ENCODE measurements around the gene PRKAG1.

The PRKAG1 gene

DNA sequence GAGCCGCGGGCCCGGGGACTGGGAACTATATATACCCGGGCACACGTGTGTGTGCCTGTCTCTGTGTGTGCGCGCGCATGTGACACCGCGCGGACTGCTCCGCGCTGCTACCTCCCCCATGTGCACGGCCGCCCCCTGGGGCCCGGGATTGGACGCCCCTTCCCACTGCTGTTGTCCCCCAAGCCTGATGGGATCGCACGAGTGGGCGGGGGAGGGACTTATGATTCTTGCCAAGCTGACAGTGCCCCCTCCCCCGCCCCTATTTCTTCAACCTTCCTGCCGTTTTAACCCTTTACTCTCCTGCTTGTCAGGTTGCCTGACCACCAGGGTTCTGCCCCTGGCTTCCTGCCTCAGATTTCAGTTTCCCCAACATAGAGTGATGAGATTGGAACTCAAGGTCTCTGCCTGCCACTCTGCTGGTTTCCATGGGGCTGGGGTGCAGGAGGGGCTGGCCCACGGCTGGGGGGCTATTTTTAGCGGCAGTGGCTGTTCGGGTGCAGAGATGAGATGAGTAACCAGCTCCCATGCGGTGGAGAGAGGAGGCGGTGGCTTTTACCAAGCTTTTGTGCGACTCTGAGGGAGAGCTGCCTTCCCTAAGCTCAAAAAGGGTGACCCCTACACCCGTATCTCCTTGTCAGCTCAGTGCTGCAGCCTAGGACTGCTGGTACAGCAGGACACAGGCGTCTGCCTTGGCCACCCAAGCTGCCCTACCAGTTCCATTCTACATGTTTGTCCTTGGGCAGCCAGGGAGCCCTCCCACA lies 19.0 kb downstream of the PRKAG1 start, which contains the start of gene DDN:
Gene DDN, minus strand, starts transcription at position 5 of the 761 bp plus-strand sequence. CDS start 88 bp downstream, outside the sequence.
- Histone ChIP-seq H4K20me1 (ENCODE audit: insufficient read depth, low read length) (peaks cover 5% of the 10 kb centered on the region; the same call in 1 of the 2 replicates), H3K4me1 (ENCODE audit: low read length) (peaks cover 25% of the 10 kb centered on the region), H2AFZ (ENCODE audit: low read depth, low read length) (peak within 1 kb of the TSS; percentile 47; the same call in 1 of the 2 replicates), H3K9ac (ENCODE audit: low read length) (peak within 1 kb of the TSS; percentile 66), H3K9me3 (ENCODE audit: insufficient read depth, low read length) (no peaks in the 10 kb centered on the region), H3K27ac (ENCODE audit: low read length) (peak within 1 kb of the TSS; percentile 29), H3K4me2 (ENCODE audit: low read length) (peak within 1 kb of the TSS; percentile 99), H3K27me3 (ENCODE audit: low read depth, low read length) (no peaks in the 10 kb centered on the region), H3K36me3 (replicated peaks; ENCODE audit: low read depth, low read length) (no peaks in the 10 kb centered on the region), H3K79me2 (ENCODE audit: low read length) (peaks cover 25% of the 10 kb centered on the region), H3K4me3 (ENCODE audit: low read length) (peak within 1 kb of the TSS; percentile 89)
- TF ChIP-seq EZH2phosphoT487 (IDR thresholded peaks at IDR 0.05; ENCODE audit: low read depth), result no peak
- TF ChIP-seq, protein P1, sequence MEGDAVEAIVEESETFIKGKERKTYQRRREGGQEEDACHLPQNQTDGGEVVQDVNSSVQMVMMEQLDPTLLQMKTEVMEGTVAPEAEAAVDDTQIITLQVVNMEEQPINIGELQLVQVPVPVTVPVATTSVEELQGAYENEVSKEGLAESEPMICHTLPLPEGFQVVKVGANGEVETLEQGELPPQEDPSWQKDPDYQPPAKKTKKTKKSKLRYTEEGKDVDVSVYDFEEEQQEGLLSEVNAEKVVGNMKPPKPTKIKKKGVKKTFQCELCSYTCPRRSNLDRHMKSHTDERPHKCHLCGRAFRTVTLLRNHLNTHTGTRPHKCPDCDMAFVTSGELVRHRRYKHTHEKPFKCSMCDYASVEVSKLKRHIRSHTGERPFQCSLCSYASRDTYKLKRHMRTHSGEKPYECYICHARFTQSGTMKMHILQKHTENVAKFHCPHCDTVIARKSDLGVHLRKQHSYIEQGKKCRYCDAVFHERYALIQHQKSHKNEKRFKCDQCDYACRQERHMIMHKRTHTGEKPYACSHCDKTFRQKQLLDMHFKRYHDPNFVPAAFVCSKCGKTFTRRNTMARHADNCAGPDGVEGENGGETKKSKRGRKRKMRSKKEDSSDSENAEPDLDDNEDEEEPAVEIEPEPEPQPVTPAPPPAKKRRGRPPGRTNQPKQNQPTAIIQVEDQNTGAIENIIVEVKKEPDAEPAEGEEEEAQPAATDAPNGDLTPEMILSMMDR (IDR thresholded peaks at IDR 0.05; ENCODE audit: low read depth, low read length), result no peak

DNA sequence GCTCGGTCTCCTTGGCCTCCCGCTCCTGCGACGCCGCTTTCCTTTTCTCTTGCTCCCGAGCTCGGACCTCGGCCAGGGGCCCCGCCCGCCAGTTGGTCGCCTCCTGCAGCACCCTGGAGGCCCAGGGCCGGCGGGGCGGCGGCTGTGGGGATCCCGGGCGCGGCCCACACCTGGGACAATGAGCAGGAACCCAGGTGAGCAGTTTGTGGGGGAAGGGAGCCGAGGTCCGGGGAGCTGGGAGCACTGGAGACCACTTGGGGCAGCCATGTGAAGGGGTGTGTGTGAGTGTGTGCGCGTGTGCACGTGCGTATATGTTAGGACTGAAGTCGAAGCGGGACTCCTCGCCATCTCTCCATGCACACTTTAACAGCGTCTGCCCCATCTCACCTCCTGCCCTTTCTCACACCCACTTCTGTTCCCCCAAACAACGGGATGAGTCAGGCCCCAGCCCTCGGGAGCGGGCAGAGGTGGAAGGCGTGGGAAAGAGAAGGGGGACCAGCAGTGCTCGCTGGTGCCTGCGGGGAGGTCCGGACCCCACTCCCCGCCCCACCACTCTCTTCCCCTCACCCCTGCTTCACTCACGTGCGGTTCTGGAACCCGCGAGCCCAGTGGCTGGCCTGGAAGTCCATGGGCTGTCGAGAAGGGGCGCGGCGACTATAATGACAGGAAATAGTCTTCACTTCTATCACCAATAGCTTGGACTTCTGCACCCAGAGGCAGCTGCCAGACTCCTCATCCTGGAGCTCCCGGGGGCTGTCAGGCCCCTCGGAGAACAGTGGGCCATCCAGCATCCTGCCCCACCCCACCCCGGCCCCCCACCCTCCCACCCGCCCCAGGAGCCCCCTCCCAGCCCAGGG lies 19.9 kb downstream of the PRKAG1 start:
- H3K27ac ChIP-seq (ENCODE audit: low read length), result peak overlapping the region; percentile 7
- H3K4me2 ChIP-seq (ENCODE audit: low read length), result peak overlapping the region; percentile 88
- peaks cover 25% of the 10 kb centered on the region for H3K79me2 ChIP-seq (ENCODE audit: low read length)
- peak overlapping the region; percentile 89 for H3K4me3 ChIP-seq (ENCODE audit: low read length)
- no peaks in the 10 kb centered on the region for H3K27me3 ChIP-seq (ENCODE audit: low read depth, low read length)
- H3K4me1 ChIP-seq (ENCODE audit: low read length), result peaks cover 25% of the 10 kb centered on the region
- H4K20me1 ChIP-seq (ENCODE audit: insufficient read depth, low read length), result peaks cover 5% of the 10 kb centered on the region; the same call in 1 of the 2 replicates
- peak overlapping the region; percentile 66 for H3K9ac ChIP-seq (ENCODE audit: low read length)
- H3K9me3 ChIP-seq (ENCODE audit: insufficient read depth, low read length), result no peaks in the 10 kb centered on the region
- peak overlapping the region; percentile 47; the same call in 1 of the 2 replicates for H2AFZ ChIP-seq (ENCODE audit: low read depth, low read length)
- no peaks in the 10 kb centered on the region for H3K36me3 ChIP-seq (replicated peaks; ENCODE audit: low read depth, low read length)
- TF ChIP-seq, protein P1 (IDR thresholded peaks at IDR 0.05; ENCODE audit: low read depth, low read length), result no peak
- no peak for TF ChIP-seq EZH2phosphoT487 (IDR thresholded peaks at IDR 0.05; ENCODE audit: low read depth)

DNA sequence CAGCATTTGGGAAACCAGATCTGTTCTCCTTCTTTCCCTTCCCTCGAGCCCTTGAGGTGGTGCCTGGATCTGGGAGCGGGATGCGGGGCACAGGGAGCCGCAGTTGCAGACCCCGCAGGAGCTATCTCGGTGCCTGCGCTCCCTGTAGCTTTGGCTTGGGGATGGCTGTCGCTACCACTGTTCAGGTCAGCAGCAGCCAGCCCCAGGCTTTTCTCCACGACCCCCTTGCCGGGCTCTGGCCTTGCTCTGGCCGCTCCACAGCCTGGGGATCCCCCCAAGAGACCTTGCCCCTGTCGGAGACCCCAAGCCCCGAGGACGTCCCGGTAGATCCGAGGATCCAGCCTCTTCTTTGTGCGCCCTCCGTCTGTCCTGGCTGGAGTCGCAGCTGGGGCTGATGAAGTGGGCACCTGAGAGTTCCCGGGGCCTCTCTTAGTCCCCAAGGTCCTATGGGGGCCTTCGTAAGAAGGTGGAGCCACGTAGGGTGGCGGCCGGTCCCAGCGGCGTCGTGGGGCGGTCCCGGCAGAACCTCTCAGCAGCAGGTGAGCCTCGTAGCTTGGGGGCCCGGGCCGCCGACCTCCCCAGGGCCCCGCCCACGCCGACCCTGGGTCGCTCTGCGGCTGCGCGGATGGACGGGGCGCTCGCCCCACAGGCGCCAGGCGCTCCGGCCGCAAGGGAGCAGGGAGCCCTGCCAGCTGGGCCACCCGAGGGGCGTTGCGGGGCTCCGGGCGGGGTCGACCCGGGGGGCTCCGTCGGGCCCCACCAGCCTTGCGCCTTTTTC lies 20.7 kb downstream of the PRKAG1 start:
- peak overlapping the region; percentile 89 for H3K4me3 ChIP-seq (ENCODE audit: low read length)

More for the DNA sequence above, 20.7 kb downstream of the PRKAG1 start:
- Histone ChIP-seq H2AFZ (ENCODE audit: low read depth, low read length) (peak overlapping the region; percentile 47; the same call in 1 of the 2 replicates), H3K9ac (ENCODE audit: low read length) (peak overlapping the region; percentile 66), H3K4me2 (ENCODE audit: low read length) (peak overlapping the region; percentile 88), H3K27me3 (ENCODE audit: low read depth, low read length) (no peaks in the 10 kb centered on the region), H3K36me3 (replicated peaks; ENCODE audit: low read depth, low read length) (no peaks in the 10 kb centered on the region), H3K27ac (ENCODE audit: low read length) (peak overlapping the region; percentile 38), H3K4me1 (ENCODE audit: low read length) (peaks cover 25% of the 10 kb centered on the region), H3K9me3 (ENCODE audit: insufficient read depth, low read length) (no peaks in the 10 kb centered on the region), H3K79me2 (ENCODE audit: low read length) (peaks cover 25% of the 10 kb centered on the region), H4K20me1 (ENCODE audit: insufficient read depth, low read length) (peaks cover 5% of the 10 kb centered on the region; the same call in 1 of the 2 replicates)
- TF ChIP-seq, protein P1 (IDR thresholded peaks at IDR 0.05; ENCODE audit: low read depth, low read length), result no peak
- no peak for TF ChIP-seq EZH2phosphoT487 (IDR thresholded peaks at IDR 0.05; ENCODE audit: low read depth)

Measured in OCI-LY3 (cell line).